ENCODE data around the gene RNPEP.
"Not testable (repeated sequence)": the region's sequence is repeated elsewhere in the genome, so short reads cannot be mapped to it uniquely, and the experiment has no call there.

Gene RNPEP, protein sequence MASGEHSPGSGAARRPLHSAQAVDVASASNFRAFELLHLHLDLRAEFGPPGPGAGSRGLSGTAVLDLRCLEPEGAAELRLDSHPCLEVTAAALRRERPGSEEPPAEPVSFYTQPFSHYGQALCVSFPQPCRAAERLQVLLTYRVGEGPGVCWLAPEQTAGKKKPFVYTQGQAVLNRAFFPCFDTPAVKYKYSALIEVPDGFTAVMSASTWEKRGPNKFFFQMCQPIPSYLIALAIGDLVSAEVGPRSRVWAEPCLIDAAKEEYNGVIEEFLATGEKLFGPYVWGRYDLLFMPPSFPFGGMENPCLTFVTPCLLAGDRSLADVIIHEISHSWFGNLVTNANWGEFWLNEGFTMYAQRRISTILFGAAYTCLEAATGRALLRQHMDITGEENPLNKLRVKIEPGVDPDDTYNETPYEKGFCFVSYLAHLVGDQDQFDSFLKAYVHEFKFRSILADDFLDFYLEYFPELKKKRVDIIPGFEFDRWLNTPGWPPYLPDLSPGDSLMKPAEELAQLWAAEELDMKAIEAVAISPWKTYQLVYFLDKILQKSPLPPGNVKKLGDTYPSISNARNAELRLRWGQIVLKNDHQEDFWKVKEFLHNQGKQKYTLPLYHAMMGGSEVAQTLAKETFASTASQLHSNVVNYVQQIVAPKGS

DNA sequence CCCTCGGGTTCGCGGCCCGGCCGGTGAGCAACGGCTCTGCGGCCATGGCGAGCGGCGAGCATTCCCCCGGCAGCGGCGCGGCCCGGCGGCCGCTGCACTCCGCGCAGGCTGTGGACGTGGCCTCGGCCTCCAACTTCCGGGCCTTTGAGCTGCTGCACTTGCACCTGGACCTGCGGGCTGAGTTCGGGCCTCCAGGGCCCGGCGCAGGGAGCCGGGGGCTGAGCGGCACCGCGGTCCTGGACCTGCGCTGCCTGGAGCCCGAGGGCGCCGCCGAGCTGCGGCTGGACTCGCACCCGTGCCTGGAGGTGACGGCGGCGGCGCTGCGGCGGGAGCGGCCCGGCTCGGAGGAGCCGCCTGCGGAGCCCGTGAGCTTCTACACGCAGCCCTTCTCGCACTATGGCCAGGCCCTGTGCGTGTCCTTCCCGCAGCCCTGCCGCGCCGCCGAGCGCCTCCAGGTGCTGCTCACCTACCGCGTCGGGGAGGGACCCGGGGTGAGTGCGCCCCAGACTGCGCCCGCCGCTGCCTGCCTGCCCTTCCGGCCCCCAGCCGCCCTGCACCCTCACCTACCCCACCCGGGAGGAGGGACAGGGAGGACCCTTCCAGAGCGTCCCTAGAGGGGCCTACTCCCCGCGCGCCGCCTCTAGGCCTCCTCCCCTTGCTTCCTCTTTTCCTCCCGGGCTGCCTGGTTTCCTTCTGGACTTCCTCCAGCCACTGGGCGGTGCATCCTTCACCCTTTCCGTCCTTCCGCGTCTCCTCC is at the start of gene RNPEP:
Gene RNPEP, plus strand, starts transcription at position 26 of the 757 bp plus-strand sequence. Its CDS starts 19 bp downstream, at position 45.
- Histone ChIP-seq H3K4me1 (ENCODE audit: control insufficient read depth, insufficient read depth, low read length) (peaks cover 13% of the 10 kb centered on the region), H3K27ac (ENCODE audit: low read length) (peak within 1 kb of the TSS; percentile 49), H3K4me3 (ENCODE audit: low read length in 2 of 2) (peak within 1 kb of the TSS; percentile 61 to 88), H3K9ac (ENCODE audit: low read length in 2 of 2) (peak within 1 kb of the TSS; percentile 58 to 79), H3K27me3 (ENCODE audit: control insufficient read depth in 1 of 2, insufficient read depth in 2 of 2, low read length in 2 of 2) (no peaks in the 10 kb centered on the region), H3K9me3 (ENCODE audit: control insufficient read depth in 2 of 2, low read length in 2 of 2) (no peaks in the 10 kb centered on the region), H3K36me3 (ENCODE audit: control insufficient read depth in 2 of 2, insufficient read depth in 2 of 2, low read length in 2 of 2) (no peaks in the 10 kb centered on the region)

DNA sequence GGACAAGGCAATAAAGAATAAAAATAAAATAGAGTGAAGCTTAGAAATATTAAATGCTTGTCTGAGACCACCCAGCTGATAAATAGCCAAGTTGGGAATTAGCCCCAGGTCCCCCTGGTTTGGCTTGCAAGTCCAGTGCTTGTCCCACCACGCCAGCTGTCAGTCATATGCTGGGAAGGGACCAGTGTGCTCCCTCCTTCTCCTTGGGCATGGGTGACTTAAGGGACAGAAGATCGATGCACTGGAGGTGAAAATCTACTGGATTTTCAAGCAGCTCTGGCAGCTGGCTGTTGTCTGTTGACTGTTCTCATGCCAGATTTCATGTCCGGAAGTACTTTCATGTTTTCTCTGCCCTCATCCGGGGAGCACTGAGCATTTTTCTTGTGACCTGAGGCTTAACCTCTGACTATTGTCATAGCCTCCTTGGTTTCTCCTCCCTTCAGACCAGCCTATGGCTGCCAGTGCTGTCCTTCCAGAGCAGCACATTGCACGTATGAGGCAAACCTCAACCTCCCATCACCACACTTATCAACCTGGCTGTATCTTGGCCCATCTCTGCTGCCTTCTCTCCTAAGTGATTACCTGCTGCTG is 48.5 kb upstream of the RNPEP start:
- no peak overlapping the region for H3K27ac ChIP-seq (ENCODE audit: low read length)
- H3K36me3 ChIP-seq (ENCODE audit: control insufficient read depth in 2 of 2, insufficient read depth in 2 of 2, low read length in 2 of 2), result peaks cover 38 to 40% of the 10 kb centered on the region in 2 donors
- no peaks in the 10 kb centered on the region for H3K27me3 ChIP-seq (ENCODE audit: control insufficient read depth in 1 of 2, insufficient read depth in 2 of 2, low read length in 2 of 2)
- H3K4me3 ChIP-seq (ENCODE audit: low read length in 2 of 2), result peak overlapping the region in 1 of 2 donors; percentile 44
- peaks cover 45% of the 10 kb centered on the region for H3K4me1 ChIP-seq (ENCODE audit: control insufficient read depth, insufficient read depth, low read length)
- no peaks in the 10 kb centered on the region for H3K9me3 ChIP-seq (ENCODE audit: control insufficient read depth in 2 of 2, low read length in 2 of 2)
- peak overlapping the region in 1 of 2 donors; percentile 39 for H3K9ac ChIP-seq (ENCODE audit: low read length in 2 of 2)

GRCh38 chr1:201937624-201938213 is 44.7 kb upstream of the RNPEP start:
- Histone ChIP-seq H3K9ac (ENCODE audit: low read length in 2 of 2) (peak overlapping the region in 1 of 2 donors; percentile 39), H3K27ac (ENCODE audit: low read length) (peak overlapping the region; percentile 76), H3K9me3 (ENCODE audit: control insufficient read depth in 2 of 2, low read length in 2 of 2) (no peaks in the 10 kb centered on the region), H3K4me3 (ENCODE audit: low read length in 2 of 2) (peak overlapping the region in 1 of 2 donors; percentile 3), H3K4me1 (ENCODE audit: control insufficient read depth, insufficient read depth, low read length) (peaks cover 44% of the 10 kb centered on the region), H3K36me3 (ENCODE audit: control insufficient read depth in 2 of 2, insufficient read depth in 2 of 2, low read length in 2 of 2) (peaks cover 22 to 23% of the 10 kb centered on the region in 2 donors), H3K27me3 (ENCODE audit: control insufficient read depth in 1 of 2, insufficient read depth in 2 of 2, low read length in 2 of 2) (no peaks in the 10 kb centered on the region)

DNA sequence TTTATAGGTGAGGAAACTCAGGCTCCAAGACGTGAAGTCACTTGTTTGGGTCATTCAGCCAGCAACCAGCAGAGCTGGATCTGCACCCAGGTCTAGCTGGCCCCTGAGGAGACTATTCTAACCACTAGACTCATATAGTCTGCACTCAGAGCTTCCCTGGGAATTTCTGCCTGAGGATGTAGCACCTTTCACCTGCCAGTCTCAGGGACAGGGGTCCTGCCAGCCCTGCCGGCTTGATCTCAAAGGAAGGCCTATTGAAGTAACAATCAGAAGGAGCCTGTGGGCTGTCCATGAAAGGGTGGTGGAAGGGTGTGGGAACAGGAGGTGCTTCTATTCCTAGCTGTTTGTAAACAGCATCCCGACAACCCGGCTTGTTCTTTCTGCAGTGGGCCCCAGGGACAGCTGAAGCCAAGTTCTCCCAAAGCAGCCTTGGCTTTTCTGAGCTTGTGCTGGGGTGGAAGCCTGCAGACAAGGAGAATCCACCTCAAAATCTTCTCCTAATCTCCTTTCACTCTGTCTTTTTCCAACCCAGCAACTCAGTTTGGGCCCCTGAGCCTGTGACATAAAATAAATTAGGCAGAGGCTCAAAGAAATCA is 43.9 kb upstream of the RNPEP start:
- no peaks in the 10 kb centered on the region for H3K27me3 ChIP-seq (ENCODE audit: control insufficient read depth in 1 of 2, insufficient read depth in 2 of 2, low read length in 2 of 2)
- H3K4me3 ChIP-seq (ENCODE audit: low read length in 2 of 2), result peak overlapping the region; percentile 52 to 65
- peak overlapping the region; percentile 39 to 55 for H3K9ac ChIP-seq (ENCODE audit: low read length in 2 of 2)
- H3K9me3 ChIP-seq (ENCODE audit: control insufficient read depth in 2 of 2, low read length in 2 of 2), result no peaks in the 10 kb centered on the region
- H3K4me1 ChIP-seq (ENCODE audit: control insufficient read depth, insufficient read depth, low read length), result peaks cover 47% of the 10 kb centered on the region
- H3K27ac ChIP-seq (ENCODE audit: low read length), result peak overlapping the region; percentile 76
- H3K36me3 ChIP-seq (ENCODE audit: control insufficient read depth in 2 of 2, insufficient read depth in 2 of 2, low read length in 2 of 2), result peaks cover 18 to 25% of the 10 kb centered on the region in 2 donors

- Histone ChIP-seq H3K27ac (ENCODE audit: low read length) (peak overlapping the region; percentile 76), H3K4me1 (ENCODE audit: control insufficient read depth, insufficient read depth, low read length) (peaks cover 42% of the 10 kb centered on the region), H3K9me3 (ENCODE audit: control insufficient read depth in 2 of 2, low read length in 2 of 2) (no peaks in the 10 kb centered on the region), H3K36me3 (ENCODE audit: control insufficient read depth in 2 of 2, insufficient read depth in 2 of 2, low read length in 2 of 2) (peaks cover 20 to 27% of the 10 kb centered on the region in 2 donors), H3K9ac (ENCODE audit: low read length in 2 of 2) (peak overlapping the region; percentile 7 to 39), H3K4me3 (ENCODE audit: low read length in 2 of 2) (peak overlapping the region; percentile 47 to 65), H3K27me3 (ENCODE audit: control insufficient read depth in 1 of 2, insufficient read depth in 2 of 2, low read length in 2 of 2) (no peaks in the 10 kb centered on the region)
Measured at GRCh38 chr1:201939148-201939547, 43.3 kb upstream of the RNPEP start.

DNA sequence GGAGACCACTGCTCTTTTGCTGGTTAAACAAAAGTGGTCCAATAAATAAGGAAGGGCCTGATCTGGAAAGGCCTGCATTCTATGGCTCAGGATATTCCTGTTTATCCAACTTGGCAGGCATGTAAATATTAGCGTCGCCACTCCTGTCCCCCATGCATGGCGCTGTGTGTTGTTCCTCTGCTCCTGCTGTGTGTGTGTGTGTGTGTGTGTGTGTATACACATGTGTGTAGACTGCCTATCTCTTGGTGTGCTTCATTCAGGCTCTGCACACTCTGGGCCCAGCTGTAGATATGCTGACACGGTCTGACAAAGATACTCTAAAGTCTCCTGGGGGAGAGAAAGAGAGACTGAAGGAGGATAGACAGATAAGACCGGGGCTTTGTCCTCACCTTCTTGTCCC is 42.9 kb upstream of the RNPEP start:
- H3K9ac ChIP-seq (ENCODE audit: low read length in 2 of 2), result peak overlapping the region; percentile 32 to 55
- peak overlapping the region; percentile 76 for H3K27ac ChIP-seq (ENCODE audit: low read length)
- H3K4me3 ChIP-seq (ENCODE audit: low read length in 2 of 2), result peak overlapping the region; percentile 47 to 65

DNA sequence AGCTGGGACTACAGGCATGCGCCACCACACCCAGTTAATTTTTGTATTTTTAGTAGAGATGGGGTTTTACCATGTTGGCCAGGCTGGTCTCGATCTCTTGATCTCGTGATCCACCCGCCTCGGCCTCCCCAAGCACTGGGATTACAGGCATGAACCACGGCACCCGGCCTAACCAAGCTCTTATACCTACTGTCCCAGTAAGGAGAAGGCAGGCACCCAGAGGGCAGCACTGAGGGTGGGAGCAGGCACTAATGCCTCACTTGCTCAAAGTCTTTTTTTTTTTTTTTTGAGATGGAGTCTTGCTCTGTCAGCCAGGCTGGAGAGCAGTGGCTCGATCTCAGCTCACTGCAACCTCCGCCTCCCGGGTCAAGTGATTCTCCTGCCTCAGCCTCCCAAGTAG is 42.1 kb upstream of the RNPEP start:
- Histone ChIP-seq H3K4me1 (ENCODE audit: control insufficient read depth, insufficient read depth, low read length) (peaks cover 39% of the 10 kb centered on the region), H3K27ac (ENCODE audit: low read length) (peak overlapping the region; percentile 76)
- not testable (repeated sequence) for H3K27me3 ChIP-seq (ENCODE audit: control insufficient read depth in 1 of 2, insufficient read depth in 2 of 2, low read length in 2 of 2)

More for the DNA sequence above, 42.9 kb upstream of the RNPEP start:
- peaks cover 39% of the 10 kb centered on the region for H3K4me1 ChIP-seq (ENCODE audit: control insufficient read depth, insufficient read depth, low read length)
- H3K27me3 ChIP-seq (ENCODE audit: control insufficient read depth in 1 of 2, insufficient read depth in 2 of 2, low read length in 2 of 2), result no peaks in the 10 kb centered on the region
- no peaks in the 10 kb centered on the region for H3K9me3 ChIP-seq (ENCODE audit: control insufficient read depth in 2 of 2, low read length in 2 of 2)
- peaks cover 21 to 29% of the 10 kb centered on the region in 2 donors for H3K36me3 ChIP-seq (ENCODE audit: control insufficient read depth in 2 of 2, insufficient read depth in 2 of 2, low read length in 2 of 2)

GRCh38 chr1:201941420-201942128 is 40.9 kb upstream of the RNPEP start:
- Histone ChIP-seq H3K27me3 (ENCODE audit: control insufficient read depth in 1 of 2, insufficient read depth in 2 of 2, low read length in 2 of 2) (no peaks in the 10 kb centered on the region), H3K9me3 (ENCODE audit: control insufficient read depth in 2 of 2, low read length in 2 of 2) (no peaks in the 10 kb centered on the region), H3K4me1 (ENCODE audit: control insufficient read depth, insufficient read depth, low read length) (peaks cover 37% of the 10 kb centered on the region), H3K36me3 (ENCODE audit: control insufficient read depth in 2 of 2, insufficient read depth in 2 of 2, low read length in 2 of 2) (peaks cover 25 to 26% of the 10 kb centered on the region in 2 donors), H3K27ac (ENCODE audit: low read length) (peak overlapping the region; percentile 82), H3K4me3 (ENCODE audit: low read length in 2 of 2) (peak overlapping the region; percentile 60 to 99), H3K9ac (ENCODE audit: low read length in 2 of 2) (peak overlapping the region; percentile 63 to 85)

More for the DNA sequence above, 42.1 kb upstream of the RNPEP start:
- H3K9me3 ChIP-seq (ENCODE audit: control insufficient read depth in 2 of 2, low read length in 2 of 2); H3K9ac ChIP-seq (ENCODE audit: low read length in 2 of 2): not testable (repeated sequence)
- Histone ChIP-seq H3K4me3 (ENCODE audit: low read length in 2 of 2) (peak overlapping the region in 1 of 2 donors; percentile 65), H3K36me3 (ENCODE audit: control insufficient read depth in 2 of 2, insufficient read depth in 2 of 2, low read length in 2 of 2) (peaks cover 21 to 29% of the 10 kb centered on the region in 2 donors)

DNA sequence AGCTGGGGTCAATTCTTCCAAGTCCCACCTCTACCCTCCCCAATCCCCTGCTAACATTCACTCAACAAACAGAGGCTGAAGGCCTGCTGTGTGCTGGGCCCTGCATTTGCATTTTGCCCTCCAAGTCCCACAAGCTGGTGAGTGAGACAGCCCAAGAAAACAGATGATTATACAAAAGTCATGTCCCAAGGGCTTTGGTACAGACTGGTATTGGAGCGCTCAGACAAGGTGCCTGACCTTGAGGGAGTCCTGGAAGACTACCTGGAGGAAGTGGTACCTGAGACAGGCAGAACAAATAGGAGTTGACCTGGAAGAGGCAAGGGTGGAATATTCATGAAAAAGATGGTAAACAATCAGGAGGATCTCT is 40.3 kb upstream of the RNPEP start:
- Histone ChIP-seq H3K9me3 (ENCODE audit: control insufficient read depth in 2 of 2, low read length in 2 of 2) (no peaks in the 10 kb centered on the region), H3K36me3 (ENCODE audit: control insufficient read depth in 2 of 2, insufficient read depth in 2 of 2, low read length in 2 of 2) (peaks cover 21% of the 10 kb centered on the region in 2 donors), H3K27ac (ENCODE audit: low read length) (peak overlapping the region; percentile 82), H3K4me1 (ENCODE audit: control insufficient read depth, insufficient read depth, low read length) (peaks cover 38% of the 10 kb centered on the region), H3K4me3 (ENCODE audit: low read length in 2 of 2) (peak overlapping the region; percentile 60 to 99), H3K27me3 (ENCODE audit: control insufficient read depth in 1 of 2, insufficient read depth in 2 of 2, low read length in 2 of 2) (no peaks in the 10 kb centered on the region), H3K9ac (ENCODE audit: low read length in 2 of 2) (peak overlapping the region; percentile 63 to 85)
